Fibroblast of pulmonary artery (primary cell): ENCODE measurements around the gene SUN1.
"Not testable (repeated sequence)": the region's sequence is repeated elsewhere in the genome, so short reads cannot be mapped to it uniquely, and the experiment has no call there.

Experiments
- DNase-seq: peaks from one replicate; pipeline ENCODE4 v3.0.0-alpha.2; 2010; ENCODE audit warnings: low read depth
- H3K4me3 ChIP-seq: replicated peaks from 2 replicates; pipeline ENCODE4 v1.5.1; 2011; ENCODE audit warnings: low read depth, mild to moderate bottlenecking, control low read depth, low read length, moderate library complexity
- TF ChIP-seq, protein P1 (sequence below): IDR thresholded peaks from 2 replicates; pipeline ENCODE4 v1.5.1; 2011; ENCODE audit warnings: mild to moderate bottlenecking, control low read depth, low read length, inconsistent platforms; ENCODE audit errors: missing control alignments

The SUN1 gene

DNA sequence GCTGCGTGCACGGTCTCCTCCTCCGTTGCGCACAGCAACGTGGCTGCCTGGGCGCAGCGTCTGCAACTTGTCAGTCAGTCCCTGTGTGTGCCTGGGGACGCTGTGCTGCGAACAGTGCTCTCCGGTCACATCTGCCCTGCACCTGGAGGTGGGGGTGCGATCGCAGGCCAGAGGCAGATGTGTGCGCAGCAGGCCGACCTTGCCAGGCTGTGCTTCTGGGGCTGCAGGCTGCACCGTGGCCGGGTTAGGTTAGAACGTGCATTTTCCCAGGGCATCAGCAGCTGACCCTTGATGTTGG is 35.9 kb downstream of the SUN1 start:
- H3K4me3 ChIP-seq: no peak overlapping the region
- no peak for DNase-seq
- TF ChIP-seq, protein P1, sequence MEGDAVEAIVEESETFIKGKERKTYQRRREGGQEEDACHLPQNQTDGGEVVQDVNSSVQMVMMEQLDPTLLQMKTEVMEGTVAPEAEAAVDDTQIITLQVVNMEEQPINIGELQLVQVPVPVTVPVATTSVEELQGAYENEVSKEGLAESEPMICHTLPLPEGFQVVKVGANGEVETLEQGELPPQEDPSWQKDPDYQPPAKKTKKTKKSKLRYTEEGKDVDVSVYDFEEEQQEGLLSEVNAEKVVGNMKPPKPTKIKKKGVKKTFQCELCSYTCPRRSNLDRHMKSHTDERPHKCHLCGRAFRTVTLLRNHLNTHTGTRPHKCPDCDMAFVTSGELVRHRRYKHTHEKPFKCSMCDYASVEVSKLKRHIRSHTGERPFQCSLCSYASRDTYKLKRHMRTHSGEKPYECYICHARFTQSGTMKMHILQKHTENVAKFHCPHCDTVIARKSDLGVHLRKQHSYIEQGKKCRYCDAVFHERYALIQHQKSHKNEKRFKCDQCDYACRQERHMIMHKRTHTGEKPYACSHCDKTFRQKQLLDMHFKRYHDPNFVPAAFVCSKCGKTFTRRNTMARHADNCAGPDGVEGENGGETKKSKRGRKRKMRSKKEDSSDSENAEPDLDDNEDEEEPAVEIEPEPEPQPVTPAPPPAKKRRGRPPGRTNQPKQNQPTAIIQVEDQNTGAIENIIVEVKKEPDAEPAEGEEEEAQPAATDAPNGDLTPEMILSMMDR: no peak

DNA sequence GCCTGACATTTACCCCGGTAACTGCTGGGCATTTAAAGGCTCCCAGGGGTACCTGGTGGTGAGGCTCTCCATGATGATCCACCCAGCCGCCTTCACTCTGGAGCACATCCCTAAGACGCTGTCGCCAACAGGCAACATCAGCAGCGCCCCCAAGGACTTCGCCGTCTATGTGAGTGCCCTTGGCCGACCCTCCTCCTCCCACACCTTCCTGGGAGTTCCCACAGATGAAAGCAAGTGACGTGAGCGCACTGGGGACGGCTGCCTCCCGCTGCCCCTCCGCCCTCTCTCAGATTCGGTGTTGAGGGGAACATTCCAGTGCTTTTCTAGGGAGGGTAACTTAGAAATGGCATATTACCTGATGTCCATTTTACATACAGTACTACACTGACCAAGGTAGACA is 37.1 kb downstream of the SUN1 start:
- DNase-seq: no peak
- TF ChIP-seq, protein P1: no peak
- no peak overlapping the region for H3K4me3 ChIP-seq

DNA sequence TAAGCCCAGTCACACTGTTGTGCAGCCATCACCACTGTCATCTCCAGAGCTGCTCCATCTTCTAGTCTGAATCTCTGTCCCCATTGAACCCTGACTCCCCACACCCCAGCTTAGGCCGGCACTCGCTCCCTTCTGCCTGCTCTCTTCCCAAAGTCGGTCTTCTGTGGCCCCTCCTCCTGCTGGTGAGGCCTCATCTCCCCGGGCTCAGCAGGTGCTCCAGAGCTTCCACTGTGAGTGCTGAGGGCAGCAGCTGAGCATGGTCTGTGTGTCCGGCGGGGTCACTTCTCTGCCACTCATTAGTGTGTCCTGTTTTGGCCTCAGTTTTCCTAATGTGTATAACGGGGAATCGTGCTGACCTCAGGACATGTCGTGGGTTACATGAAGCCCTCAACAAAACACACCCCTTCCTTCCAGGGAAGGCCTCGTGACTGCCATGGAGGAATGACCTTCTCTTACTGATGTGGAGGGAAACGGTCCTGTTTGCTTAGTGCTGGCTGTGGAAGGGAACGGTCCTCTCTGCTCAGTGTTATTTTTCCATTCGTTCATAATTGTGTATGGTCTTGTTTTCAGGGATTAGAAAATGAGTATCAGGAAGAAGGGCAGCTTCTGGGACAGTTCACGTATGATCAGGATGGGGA is 39.7 kb downstream of the SUN1 start:
- TF ChIP-seq, protein P1: no peak
- DNase-seq: no peak
- H3K4me3 ChIP-seq: no peak overlapping the region

DNA sequence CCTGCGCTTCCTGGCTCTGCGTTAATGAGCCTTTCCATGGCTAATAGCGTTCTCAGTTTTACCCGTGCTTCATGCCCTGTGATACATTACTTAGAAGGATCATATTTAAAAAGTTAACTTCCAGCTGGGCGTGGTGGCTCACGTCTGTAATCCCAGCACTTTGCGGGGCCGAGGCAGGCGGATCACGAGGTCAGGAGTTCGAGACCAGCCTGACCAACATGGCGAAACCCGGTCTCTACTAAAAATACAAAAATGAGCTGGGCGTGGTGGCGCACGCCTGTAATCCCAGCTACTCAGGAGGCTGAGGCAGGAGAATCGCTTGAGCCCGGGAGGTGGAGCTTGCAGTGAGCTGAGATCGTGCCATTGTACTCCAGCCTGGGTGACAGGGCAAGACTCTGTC is 40.4 kb downstream of the SUN1 start:
- not testable (repeated sequence) for H3K4me3 ChIP-seq, DNase-seq

DNA sequence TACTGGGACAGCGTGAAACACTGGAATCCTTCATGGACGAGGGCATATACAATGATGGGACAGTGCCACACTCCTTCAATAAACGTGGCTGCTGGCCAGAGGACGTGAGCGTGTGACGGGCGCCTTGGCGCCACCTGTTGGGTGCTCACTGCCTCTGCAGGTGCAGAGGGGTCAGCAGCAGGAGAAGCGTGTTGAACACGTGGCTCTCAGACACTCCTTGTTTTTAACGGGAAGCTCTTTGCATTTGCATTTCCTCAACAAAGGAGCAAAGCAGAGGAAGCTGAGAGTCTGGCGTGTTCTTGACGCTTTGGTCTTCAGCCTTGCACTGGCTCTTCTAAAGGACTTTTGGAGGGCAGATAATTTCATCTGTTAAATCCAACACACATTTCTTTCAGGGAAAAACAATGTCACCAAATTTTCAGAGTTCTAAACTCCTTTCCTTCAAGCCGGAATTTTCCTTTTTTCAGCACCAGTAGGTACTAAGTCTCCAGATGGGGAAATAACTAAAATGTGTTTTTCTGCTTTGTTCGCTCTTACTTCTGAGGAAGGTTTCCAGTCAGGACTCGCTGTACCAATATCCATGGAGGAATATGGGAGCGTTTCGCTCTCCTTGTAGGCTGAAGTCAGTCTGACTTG is 41.2 kb downstream of the SUN1 start:
- TF ChIP-seq, protein P1: peak; percentile 99
- peak; percentile 87 for DNase-seq
- H3K4me3 ChIP-seq: no peak overlapping the region

DNA sequence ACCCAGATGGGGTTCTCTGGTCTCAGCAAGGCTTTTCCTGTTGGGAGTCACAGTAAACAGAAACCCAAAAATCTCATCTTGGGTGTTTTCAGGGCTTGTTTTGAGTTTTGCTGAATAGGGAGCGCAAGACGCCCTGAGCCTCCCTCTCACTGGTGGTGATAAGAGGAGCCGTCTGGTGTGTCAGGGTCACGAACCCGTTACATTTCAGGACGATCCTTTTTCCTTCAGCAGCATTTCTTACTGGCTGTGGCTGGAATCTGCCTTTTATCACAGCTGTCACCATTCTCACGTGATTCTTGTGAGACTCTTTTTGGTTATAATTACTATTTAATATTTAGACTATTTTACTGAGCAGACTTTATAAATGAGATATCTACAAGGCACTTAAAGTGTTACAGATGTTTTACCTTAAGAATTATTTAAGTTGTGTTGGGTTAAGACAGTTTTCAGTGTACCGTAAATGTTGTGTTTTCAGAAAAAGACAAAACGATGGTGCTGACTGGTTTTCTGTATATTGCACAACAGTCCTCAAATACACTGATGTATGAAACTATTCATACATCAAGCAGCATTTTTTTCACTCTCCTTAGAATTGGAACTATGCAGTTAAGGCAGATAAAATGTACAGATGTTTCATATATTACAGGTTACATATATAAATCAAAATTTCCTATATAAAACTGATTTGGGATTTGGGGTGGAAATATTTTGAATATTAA is 41.9 kb downstream of the SUN1 start:
- H3K4me3 ChIP-seq: no peak overlapping the region
- TF ChIP-seq, protein P1: no peak
- peak; percentile 26 for DNase-seq

DNA sequence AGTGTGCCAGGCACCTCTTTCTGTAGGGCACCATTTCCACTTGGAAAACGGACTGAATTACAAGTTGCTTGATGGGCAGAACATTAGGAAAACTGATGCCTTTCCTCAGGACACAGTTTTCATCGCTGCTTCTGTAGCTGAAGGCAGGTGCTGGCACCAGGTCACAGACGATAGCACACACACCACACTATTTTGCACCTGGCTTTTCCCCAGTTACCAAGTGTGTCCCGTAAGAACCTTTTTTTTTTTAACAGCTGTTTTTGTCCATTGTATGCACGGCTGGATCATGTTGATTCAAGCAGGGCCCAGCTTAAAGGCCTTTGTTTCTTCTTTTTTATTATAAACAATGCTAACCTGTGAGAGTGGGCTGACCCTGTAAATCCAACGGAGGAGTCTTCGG is 42.8 kb downstream of the SUN1 start:
- no peak overlapping the region for H3K4me3 ChIP-seq
- TF ChIP-seq, protein P1: no peak
- DNase-seq: no peak
